Measurements from ENCODE around the gene PLA2G4B.

DNA sequence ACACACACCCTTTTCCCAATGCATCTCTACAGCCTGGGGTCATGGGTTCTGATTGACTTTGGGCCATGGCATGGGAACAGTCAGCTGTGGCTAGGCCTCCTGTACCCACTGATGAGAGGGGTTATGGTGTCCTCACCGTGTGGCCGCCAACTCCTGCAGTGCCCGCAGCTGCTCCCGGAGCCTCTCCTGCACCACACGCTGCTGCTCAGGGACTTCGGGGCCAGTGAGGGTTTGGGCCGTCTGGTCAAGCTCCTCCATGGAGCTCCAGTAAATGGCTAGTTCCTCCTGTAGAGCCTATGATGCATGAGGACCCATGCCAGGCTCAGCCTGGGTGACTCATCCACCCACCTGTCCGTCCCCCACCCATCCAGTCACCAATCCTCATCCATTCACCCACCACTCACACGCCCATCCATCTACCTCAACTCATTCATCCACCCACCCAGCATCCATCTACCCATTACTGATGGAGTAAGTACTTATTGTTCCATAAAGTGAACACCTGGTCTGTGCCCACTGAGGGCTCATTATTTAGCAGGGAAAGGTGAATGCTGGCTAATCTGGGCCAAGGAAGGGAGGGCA, 33.6 kb downstream of the PLA2G4B start:
- TF ChIP-seq, protein P1, sequence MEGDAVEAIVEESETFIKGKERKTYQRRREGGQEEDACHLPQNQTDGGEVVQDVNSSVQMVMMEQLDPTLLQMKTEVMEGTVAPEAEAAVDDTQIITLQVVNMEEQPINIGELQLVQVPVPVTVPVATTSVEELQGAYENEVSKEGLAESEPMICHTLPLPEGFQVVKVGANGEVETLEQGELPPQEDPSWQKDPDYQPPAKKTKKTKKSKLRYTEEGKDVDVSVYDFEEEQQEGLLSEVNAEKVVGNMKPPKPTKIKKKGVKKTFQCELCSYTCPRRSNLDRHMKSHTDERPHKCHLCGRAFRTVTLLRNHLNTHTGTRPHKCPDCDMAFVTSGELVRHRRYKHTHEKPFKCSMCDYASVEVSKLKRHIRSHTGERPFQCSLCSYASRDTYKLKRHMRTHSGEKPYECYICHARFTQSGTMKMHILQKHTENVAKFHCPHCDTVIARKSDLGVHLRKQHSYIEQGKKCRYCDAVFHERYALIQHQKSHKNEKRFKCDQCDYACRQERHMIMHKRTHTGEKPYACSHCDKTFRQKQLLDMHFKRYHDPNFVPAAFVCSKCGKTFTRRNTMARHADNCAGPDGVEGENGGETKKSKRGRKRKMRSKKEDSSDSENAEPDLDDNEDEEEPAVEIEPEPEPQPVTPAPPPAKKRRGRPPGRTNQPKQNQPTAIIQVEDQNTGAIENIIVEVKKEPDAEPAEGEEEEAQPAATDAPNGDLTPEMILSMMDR (IDR thresholded peaks at IDR 0.05): no peak
- TF ChIP-seq POLR2A (IDR thresholded peaks at IDR 0.05): no peak
